A673 (cell line): ENCODE measurements around the gene SLC15A1. TPM values are rescaled to one million over a fixed set of nuclear protein-coding genes. Genes with fewer than 3 reads are reported as not detected.

Source experiments
- BruUV-seq: library from RNA; stranded (reverse); fragments of 400-500 nt; replicated peaks from 2 replicates; lab custom pipeline; 2021; lab: Mats Ljungman, UMichigan
- CTCF ChIA-PET: fragments of 300-600 bp; sonication (Branson Sonifier 250); formaldehyde crosslinking; loops from one replicate; lab custom pipeline; 2022; ENCODE audit warnings: antibody characterized with exemption; lab: Charles Lee
- POLR2A ChIA-PET: fragments of 300-600 bp; sonication (Branson Sonifier 250); formaldehyde crosslinking; loops from one replicate; lab custom pipeline; 2022; ENCODE audit warnings: antibody characterized with exemption; ENCODE audit not compliant: low non-redundant PET; lab: Charles Lee
- DNase-seq: peaks from one replicate; pipeline ENCODE4 v3.0.0-alpha.2; 2015; ENCODE audit warnings: low spot score
- H3K27ac ChIP-seq: fragments of 200-600 bp; sonication (generic); 2 replicates; pipeline ENCODE4 v1.5.1; 2016; ENCODE audit warnings: mixed run types, low read depth, mild to moderate bottlenecking, mixed read lengths, antibody characterized with exemption, low read length; ENCODE audit not compliant: poor library complexity, severe bottlenecking
- H3K27me3 ChIP-seq: fragments of 200-600 bp; sonication (generic); replicated peaks from 2 replicates; pipeline ENCODE4 v1.6.1; 2017; ENCODE audit warnings: mixed run types, low read depth, mild to moderate bottlenecking, mixed read lengths, antibody characterized with exemption, low read length; ENCODE audit not compliant: insufficient read depth, poor library complexity
- H3K36me3 ChIP-seq: fragments of 200-600 bp; sonication (generic); 2 replicates; pipeline ENCODE4 v1.6.1; 2016; ENCODE audit warnings: mixed run types, mild to moderate bottlenecking, mixed read lengths, antibody characterized with exemption, low read length; ENCODE audit not compliant: insufficient read depth, poor library complexity, severe bottlenecking
- H3K4me1 ChIP-seq: fragments of 200-600 bp; sonication (generic); 2 replicates; pipeline ENCODE4 v1.6.1; 2017; ENCODE audit warnings: mixed run types, mild to moderate bottlenecking, mixed read lengths, antibody characterized with exemption, low read length; ENCODE audit not compliant: insufficient read depth, poor library complexity, severe bottlenecking
- H3K4me3 ChIP-seq: fragments of 200-600 bp; sonication (generic); 2 replicates; pipeline ENCODE4 v1.5.1; 2016; ENCODE audit warnings: low read depth, mixed run types, mild to moderate bottlenecking, mixed read lengths, low read length; ENCODE audit not compliant: poor library complexity, severe bottlenecking
- H3K9me3 ChIP-seq: fragments of 200-600 bp; sonication (generic); 2 replicates; pipeline ENCODE4 v1.6.1; 2016; ENCODE audit warnings: mixed run types, low read depth, mild to moderate bottlenecking, mixed read lengths, antibody characterized with exemption, low read length; ENCODE audit not compliant: poor library complexity, severe bottlenecking
- CTCF ChIP-seq: fragments of 300-800, 200-600 bp; sonication (generic); conservative IDR thresholded peaks from 2 replicates; pipeline ENCODE4 v1.5.1; 2017; ENCODE audit warnings: low read depth, mild to moderate bottlenecking, antibody characterized with exemption, low read length, moderate library complexity, mixed read lengths
- EZH2 ChIP-seq: fragments of 200-600 bp; sonication (generic); IDR thresholded peaks from 2 replicates; pipeline ENCODE4 v1.6.1; 2017; ENCODE audit warnings: borderline replicate concordance, low read depth, mild to moderate bottlenecking, mixed read lengths, antibody characterized with exemption, low read length; ENCODE audit not compliant: poor library complexity, severe bottlenecking
- intact Hi-C: fragments of 100-400 bp; cut with micrococcal nuclease; formaldehyde crosslinking; loops from one replicate; pipeline ENCODE4 v1.10.0; 2022; ENCODE audit not compliant: unreplicated experiment
- total RNA-seq: library from RNA; stranded (reverse); gene quantifications from 2 replicates; pipeline ENCODE4 v1.2.3, GENCODE V29; 2021

The SLC15A1 gene
- total RNA-seq, 1 experiment from 2014 or later: not detected

GRCh38 chr13:98730441-98730840 is 22.0 kb downstream of the SLC15A1 start:
- POLR2A ChIA-PET: no interaction called here
- CTCF ChIA-PET: no interaction called here
- Histone ChIP-seq H3K9me3 (no peaks in the 10 kb centered on the region), H3K36me3 (no peaks in the 10 kb centered on the region), H3K4me3 (no peak overlapping the region), H3K27ac (no peak overlapping the region), H3K27me3 (no peaks in the 10 kb centered on the region), H3K4me1 (no peaks in the 10 kb centered on the region)
- BruUV-seq: no TSS peak
- DNase-seq: no peak
- intact Hi-C loops: no loop called here
- TF ChIP-seq CTCF (no peak), EZH2 (no peak)

GRCh38 chr13:98729658-98730057 is 22.8 kb downstream of the SLC15A1 start:
- no peaks in the 10 kb centered on the region for H3K36me3 ChIP-seq
- no TSS peak for BruUV-seq
- ChIA-PET POLR2A (no interaction called here), CTCF (no interaction called here)
- H3K4me1 ChIP-seq: no peaks in the 10 kb centered on the region
- H3K4me3 ChIP-seq: no peak overlapping the region
- intact Hi-C loops: no loop called here
- H3K27me3 ChIP-seq: no peaks in the 10 kb centered on the region
- no peaks in the 10 kb centered on the region for H3K9me3 ChIP-seq
- TF ChIP-seq CTCF (no peak), EZH2 (no peak)
- DNase-seq: no peak
- H3K27ac ChIP-seq: no peak overlapping the region

GRCh38 chr13:98722958-98723357 is 29.5 kb downstream of the SLC15A1 start:
- DNase-seq: no peak
- Histone ChIP-seq H3K27ac (no peak overlapping the region), H3K27me3 (no peaks in the 10 kb centered on the region), H3K4me3 (no peak overlapping the region), H3K9me3 (no peaks in the 10 kb centered on the region), H3K36me3 (no peaks in the 10 kb centered on the region), H3K4me1 (no peaks in the 10 kb centered on the region)
- TF ChIP-seq EZH2 (no peak), CTCF (no peak)
- intact Hi-C loops: no loop called here
- BruUV-seq: no TSS peak
- ChIA-PET CTCF (no interaction called here), POLR2A (no interaction called here)
